HUDEP-2 (cell line): ENCODE data around the gene MAP2K3.

ENCODE experiments used
- DNase-seq, 76 experiments: peaks; one replicate each; lab custom pipeline; 2025; ENCODE audit not compliant: unreplicated experiment in 76 of 76; lab: John Stamatoyannopoulos, UW

MAP2K3 gene

GRCh38 chr17:21284319-21285163 lies at the start of gene MAP2K3:
TSS of gene MAP2K3 (plus strand) at chr17:21284711. CDS start at chr17:21284921, 210 bp downstream.
- peak; percentile 74 to 99 (median 97) for DNase-seq

GRCh38 chr17:21235921-21236320 lies 48.6 kb upstream of the MAP2K3 start:
- no peak for DNase-seq

- DNase-seq: peak in 24 of 76 experiments; percentile 12 to 55 (median 40)
Measured at GRCh38 chr17:21239680-21240368, 44.7 kb upstream of the MAP2K3 start.

GRCh38 chr17:21240369-21241055 lies 44.0 kb upstream of the MAP2K3 start:
- DNase-seq: no peak

- DNase-seq: no peak
Measured at GRCh38 chr17:21241564-21241963, 42.9 kb upstream of the MAP2K3 start.

GRCh38 chr17:21242026-21242697 lies 42.3 kb upstream of the MAP2K3 start:
- DNase-seq: no peak

GRCh38 chr17:21242780-21243515 lies 41.6 kb upstream of the MAP2K3 start:
- no peak for DNase-seq

GRCh38 chr17:21243516-21244303 lies 40.8 kb upstream of the MAP2K3 start:
- no peak for DNase-seq

GRCh38 chr17:21245639-21246084 lies 38.8 kb upstream of the MAP2K3 start:
- no peak for DNase-seq

GRCh38 chr17:21246698-21247097 lies 37.8 kb upstream of the MAP2K3 start:
- DNase-seq: no peak

GRCh38 chr17:21247552-21248258 lies 36.8 kb upstream of the MAP2K3 start:
- DNase-seq: no peak

- DNase-seq: peak in 12 of 76 experiments; percentile 10 to 37 (median 14)
Measured at GRCh38 chr17:21248500-21248899, 36.0 kb upstream of the MAP2K3 start.

GRCh38 chr17:21249086-21249795 lies 35.3 kb upstream of the MAP2K3 start:
- no peak for DNase-seq

- no peak for DNase-seq
Measured at GRCh38 chr17:21249920-21250703, 34.4 kb upstream of the MAP2K3 start.

GRCh38 chr17:21250854-21251253 lies 33.7 kb upstream of the MAP2K3 start:
- no peak for DNase-seq

GRCh38 chr17:21251337-21252010 lies 33.0 kb upstream of the MAP2K3 start:
- DNase-seq: no peak
